DND-41 (cell line): ENCODE results near the gene WDR18.

Experiments used
- ATAC-seq: fragments of 200-7000 bp; cut with Tn5 transposase; 3 replicates; pipeline ENCODE4 v1.9.1; 2021; ENCODE audit warnings: low read depth; ENCODE audit not compliant: insufficient read depth
- DNase-seq: peaks from one replicate; pipeline ENCODE4 v3.0.0-alpha.2; 2020
- H2AFZ ChIP-seq: 2 replicates; pipeline ENCODE4 v1.6.0; 2012; ENCODE audit warnings: low read depth, low read length
- H3K27ac ChIP-seq: 2 replicates; pipeline ENCODE4 v1.5.1; 2012; ENCODE audit warnings: low read length, inconsistent platforms
- H3K27me3 ChIP-seq: fragments of 200-600 bp; sonication (generic); 2 replicates; pipeline ENCODE4 v1.6.0; 2012; ENCODE audit warnings: low read length, mild to moderate bottlenecking, inconsistent platforms; ENCODE audit not compliant: insufficient read depth, poor library complexity
- H3K36me3 ChIP-seq: 2 replicates; pipeline ENCODE4 v1.5.1; 2012; ENCODE audit warnings: low read length, inconsistent platforms; ENCODE audit not compliant: insufficient read depth
- H3K4me1 ChIP-seq: 2 replicates; pipeline ENCODE4 v1.5.1; 2012; ENCODE audit warnings: mild to moderate bottlenecking, low read length; ENCODE audit not compliant: insufficient read depth
- H3K4me2 ChIP-seq: 2 replicates; pipeline ENCODE4 v1.6.0; 2012; ENCODE audit warnings: mild to moderate bottlenecking, moderate library complexity, low read length, inconsistent platforms; ENCODE audit not compliant: insufficient read depth
- H3K4me3 ChIP-seq, 2 experiments: fragments of 200-600 bp in 1 of 2; shearing (Covaris generic) in 1 of 2; 2 replicates each; pipeline ENCODE4 v1.5.1; 2012 to 2016; ENCODE audit warnings: inconsistent platforms in 2 of 2, low read length in 2 of 2, mild to moderate bottlenecking in 2 of 2, low read depth in 1 of 2, moderate library complexity in 1 of 2
- H3K79me2 ChIP-seq: 2 replicates; pipeline ENCODE4 v1.6.0; 2012; ENCODE audit warnings: low read length, inconsistent platforms; ENCODE audit not compliant: insufficient read depth
- H3K9ac ChIP-seq: 2 replicates; pipeline ENCODE4 v1.6.0; 2012; ENCODE audit warnings: low read depth, mild to moderate bottlenecking, inconsistent platforms, low read length, moderate library complexity
- H3K9me3 ChIP-seq: 2 replicates; pipeline ENCODE4 v1.5.1; 2012; ENCODE audit warnings: low read length, moderate library complexity, mild to moderate bottlenecking, inconsistent platforms; ENCODE audit not compliant: insufficient read depth, severe bottlenecking
- H4K20me1 ChIP-seq: 2 replicates; pipeline ENCODE4 v1.6.0; 2012; ENCODE audit warnings: low read length; ENCODE audit not compliant: insufficient read depth
- CTCF ChIP-seq: IDR thresholded peaks from 2 replicates; pipeline ENCODE4 v1.5.1; 2012; ENCODE audit warnings: borderline replicate concordance, low read length, moderate library complexity, mild to moderate bottlenecking; ENCODE audit not compliant: poor library complexity, severe bottlenecking; ENCODE audit errors: extremely low read depth
- EZH2 ChIP-seq: IDR thresholded peaks from 3 replicates; pipeline ENCODE4 v1.6.1; 2012; ENCODE audit warnings: borderline replicate concordance, low read depth, mild to moderate bottlenecking, moderate library complexity, low read length, inconsistent platforms; ENCODE audit not compliant: severe bottlenecking

Gene WDR18

DNA sequence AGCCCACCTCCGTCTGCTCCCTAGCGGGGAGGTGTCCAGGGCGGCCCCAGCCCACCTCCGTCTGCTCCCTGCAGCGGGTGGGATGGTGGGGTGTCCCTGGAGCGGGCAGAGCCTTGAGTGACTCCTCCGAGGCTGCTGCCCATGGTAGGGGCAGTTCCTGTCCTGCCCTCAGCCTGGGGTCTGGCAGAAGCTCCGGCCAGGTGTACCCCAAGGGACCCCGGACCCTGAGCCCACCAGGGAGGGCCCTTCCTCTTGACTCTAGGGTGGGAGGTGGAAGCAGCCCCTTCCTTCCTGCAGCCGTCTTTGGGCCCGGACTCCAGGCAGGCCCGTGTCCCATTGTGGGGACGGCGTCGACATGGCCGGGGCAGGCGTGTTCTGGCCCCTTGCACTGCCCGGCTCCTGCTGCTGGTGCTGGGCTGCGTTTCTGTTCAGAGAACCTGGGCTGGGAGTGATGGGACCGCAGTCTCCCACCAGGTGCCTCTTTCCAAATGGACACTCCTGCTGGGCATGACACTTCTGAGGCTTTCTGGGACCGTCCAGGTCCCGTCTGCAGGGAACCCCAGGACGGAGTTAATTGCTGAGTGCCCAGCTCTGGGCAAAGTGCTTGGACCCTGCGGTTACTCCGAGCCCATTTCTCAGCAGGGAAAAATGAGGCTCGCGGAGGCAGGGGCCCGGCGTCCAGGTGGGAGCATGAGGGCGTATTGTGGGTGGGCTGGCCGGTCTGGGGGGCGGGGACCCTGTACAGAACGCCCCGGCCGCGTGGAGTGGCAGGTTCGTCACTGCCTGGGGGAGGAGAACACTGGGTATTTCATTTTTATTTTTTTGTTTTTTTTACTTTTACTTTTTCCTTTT, 38.5 kb upstream of the WDR18 start:
- ATAC-seq, result no peak

GRCh38 chr19:947090-947706, 36.9 kb upstream of the WDR18 start:
- no peak for ATAC-seq
- H3K27me3 ChIP-seq, result no peaks in the 10 kb centered on the region
- H3K4me2 ChIP-seq, result no peak overlapping the region
- no peak for DNase-seq
- H3K79me2 ChIP-seq, result peaks cover 49% of the 10 kb centered on the region
- H2AFZ ChIP-seq, result no peak overlapping the region
- TF ChIP-seq CTCF, result no peak
- TF ChIP-seq EZH2, result no peak
- no peak overlapping the region for H3K4me3 ChIP-seq
- peaks cover 32% of the 10 kb centered on the region for H3K36me3 ChIP-seq
- no peak overlapping the region for H3K27ac ChIP-seq
- H4K20me1 ChIP-seq, result peaks cover 35% of the 10 kb centered on the region
- no peaks in the 10 kb centered on the region for H3K4me1 ChIP-seq
- no peaks in the 10 kb centered on the region for H3K9me3 ChIP-seq
- no peak overlapping the region for H3K9ac ChIP-seq

More for the DNA sequence above, 38.5 kb upstream of the WDR18 start:
- Histone ChIP-seq H3K27me3 (no peaks in the 10 kb centered on the region), H2AFZ (no peak overlapping the region), H3K9ac (no peak overlapping the region), H3K27ac (no peak overlapping the region), H3K4me1 (no peaks in the 10 kb centered on the region), H3K4me3 (no peak overlapping the region), H4K20me1 (peaks cover 49% of the 10 kb centered on the region), H3K79me2 (peaks cover 60% of the 10 kb centered on the region), H3K36me3 (peaks cover 43% of the 10 kb centered on the region), H3K4me2 (no peak overlapping the region), H3K9me3 (no peaks in the 10 kb centered on the region)
- no peak for DNase-seq
- TF ChIP-seq EZH2 (no peak), CTCF (no peak)

- no peak overlapping the region for H3K4me3 ChIP-seq
- H3K27me3 ChIP-seq, result no peaks in the 10 kb centered on the region
- DNase-seq, result no peak
- peaks cover 24% of the 10 kb centered on the region for H3K36me3 ChIP-seq
- no peak overlapping the region for H3K9ac ChIP-seq
- peaks cover 50% of the 10 kb centered on the region for H3K79me2 ChIP-seq
- no peak for ATAC-seq
- H4K20me1 ChIP-seq, result peaks cover 39% of the 10 kb centered on the region
- H3K4me1 ChIP-seq, result no peaks in the 10 kb centered on the region
- H2AFZ ChIP-seq, result no peak overlapping the region
- TF ChIP-seq CTCF (no peak), EZH2 (no peak)
- H3K9me3 ChIP-seq, result no peaks in the 10 kb centered on the region
- H3K27ac ChIP-seq, result no peak overlapping the region
- H3K4me2 ChIP-seq, result no peak overlapping the region
These were observed 36.2 kb upstream of the WDR18 start for GRCh38 chr19:947707-948539.
